Endothelial cell of umbilical vein (primary cell): Measurements from ENCODE around the gene SCAND1. TPM values are rescaled to one million over a fixed set of nuclear protein-coding genes. Genes with fewer than 3 reads are reported as not detected.

Source experiments
- BruUV-seq: library from RNA; stranded (reverse); fragments of 400-500 nt; replicated peaks from 2 replicates; lab custom pipeline; 2021; lab: Mats Ljungman, UMichigan
- CTCF ChIA-PET: fragments of 300-600, 350-600 bp; sonication (Branson Sonifier 250); formaldehyde crosslinking; loops from one replicate; lab custom pipeline; 2021; ENCODE audit warnings: antibody characterized with exemption, inconsistent platforms; lab: Charles Lee
- POLR2A ChIA-PET: fragments of 300-600, 350-600 bp; sonication (Branson Sonifier 250); formaldehyde crosslinking; loops from one replicate; lab custom pipeline; 2021; ENCODE audit warnings: antibody characterized with exemption, inconsistent platforms; lab: Charles Lee
- DNase-seq: peaks from one replicate; pipeline ENCODE4 v3.0.0-alpha.2; 2011; ENCODE audit warnings: low read depth, low spot score
- FAIRE-seq: peaks from 2 replicates; lab custom pipeline; 2011; peaks lifted over from hg19 to GRCh38; lab: Jason Lieb, UNC
- H2AFZ ChIP-seq: 2 replicates; pipeline ENCODE4 v1.6.0; 2012; ENCODE audit warnings: low read depth, low read length, control low read depth, inconsistent platforms
- H3K27ac ChIP-seq: 2 replicates; pipeline ENCODE4 v1.5.1; 2011; ENCODE audit warnings: low read depth, mild to moderate bottlenecking, control low read depth, low read length, moderate library complexity; ENCODE audit not compliant: insufficient read depth
- H3K27me3 ChIP-seq, 2 experiments: 2 replicates each; pipeline versions ENCODE4 v1.6.0 to v1.6.1; 2011; ENCODE audit warnings: low read length in 2 of 2, mixed read lengths in 1 of 2; ENCODE audit not compliant: control insufficient read depth in 2 of 2, insufficient read depth in 2 of 2
- H3K36me3 ChIP-seq, 2 experiments: 2 replicates in 1 of 2; 3 replicates in 1 of 2; pipeline ENCODE4 v1.5.1; 2011; ENCODE audit warnings: low read length in 2 of 2, mild to moderate bottlenecking in 1 of 2, moderate library complexity in 1 of 2; ENCODE audit not compliant: control insufficient read depth in 2 of 2, insufficient read depth in 2 of 2; ENCODE audit errors: extremely low read depth in 1 of 2
- H3K4me1 ChIP-seq: 3 replicates; pipeline ENCODE4 v1.5.1; 2011; ENCODE audit warnings: mild to moderate bottlenecking, low read length; ENCODE audit not compliant: control insufficient read depth, insufficient read depth; ENCODE audit errors: extremely low read depth
- H3K4me2 ChIP-seq: 2 replicates; pipeline ENCODE4 v1.6.1; 2011; ENCODE audit warnings: low read length, control low read depth, mixed read lengths; ENCODE audit not compliant: insufficient read depth
- H3K4me3 ChIP-seq, 3 experiments: fragments of 200-600 bp in 1 of 3; sonication (generic), shearing (Covaris generic) in 1 of 3; replicated peaks in 1 of 3; 2 replicates each; pipeline ENCODE4 v1.5.1; 2011 to 2016; ENCODE audit warnings: control low read depth in 3 of 3, low read length in 3 of 3, mild to moderate bottlenecking in 2 of 3, inconsistent platforms in 1 of 3, low read depth in 1 of 3, moderate library complexity in 1 of 3; ENCODE audit not compliant: insufficient read depth in 1 of 3
- H3K79me2 ChIP-seq: 2 replicates; pipeline ENCODE4 v1.6.0; 2012; ENCODE audit warnings: low read length, inconsistent platforms; ENCODE audit not compliant: control insufficient read depth, insufficient read depth
- H3K9ac ChIP-seq: replicated peaks from 2 replicates; pipeline ENCODE3; 2011; ENCODE audit warnings: low read length, control low read depth; ENCODE audit not compliant: insufficient read depth; ENCODE audit errors: extremely low read depth
- H3K9me1 ChIP-seq: replicated peaks from 3 replicates; pipeline ENCODE4 v1.6.0; 2011; ENCODE audit warnings: mild to moderate bottlenecking, low read length; ENCODE audit not compliant: control insufficient read depth, insufficient read depth; ENCODE audit errors: extremely low read depth
- H3K9me3 ChIP-seq: replicated peaks from 2 replicates; pipeline ENCODE4 v1.5.1; 2012; ENCODE audit warnings: low read length, inconsistent platforms; ENCODE audit not compliant: control insufficient read depth, insufficient read depth
- H4K20me1 ChIP-seq: replicated peaks from 2 replicates; pipeline ENCODE3; 2011; ENCODE audit warnings: mild to moderate bottlenecking, low read length; ENCODE audit not compliant: control insufficient read depth, insufficient read depth; ENCODE audit errors: extremely low read depth
- CTCF ChIP-seq, 2 donors: IDR thresholded peaks; 1 replicate in 1 of 2; 2 replicates in 1 of 2; pipeline ENCODE4 v1.5.1; 2011; ENCODE audit warnings: low read length in 2 of 2, mild to moderate bottlenecking in 2 of 2, moderate library complexity in 2 of 2, control low read depth in 1 of 2, inconsistent platforms in 1 of 2, low read depth in 1 of 2; ENCODE audit not compliant: insufficient read depth in 1 of 2; ENCODE audit errors: extremely low read depth in 1 of 2
- EZH2 ChIP-seq: IDR thresholded peaks from 2 replicates; pipeline ENCODE4 v1.6.1; 2012; ENCODE audit warnings: borderline replicate concordance, low read depth, mild to moderate bottlenecking, moderate library complexity, low read length, inconsistent platforms; ENCODE audit not compliant: severe bottlenecking
- FOS ChIP-seq: IDR thresholded peaks from 2 replicates; pipeline ENCODE4 v1.6.1; 2011; ENCODE audit warnings: mild to moderate bottlenecking, low read length, moderate library complexity, borderline replicate concordance; ENCODE audit not compliant: insufficient read depth
- GATA2 ChIP-seq: IDR thresholded peaks from 2 replicates; pipeline ENCODE4 v1.7.0; 2011; ENCODE audit warnings: low read depth, mild to moderate bottlenecking, moderate library complexity, mixed read lengths, low read length; ENCODE audit not compliant: insufficient read length, insufficient read depth
- JUN ChIP-seq: IDR thresholded peaks from 2 replicates; pipeline ENCODE4 v1.6.1; 2011; ENCODE audit warnings: borderline replicate concordance, low read depth; ENCODE audit not compliant: insufficient read length, insufficient read depth
- MAX ChIP-seq: IDR thresholded peaks from 2 replicates; pipeline ENCODE4 v1.6.1; 2011; ENCODE audit not compliant: insufficient read depth, insufficient read length
- MYC ChIP-seq: IDR thresholded peaks from one replicate; pipeline ENCODE4 v1.6.1; 2011; ENCODE audit warnings: mild to moderate bottlenecking, low read depth, low read length
- POLR2A ChIP-seq: IDR thresholded peaks from 2 replicates; pipeline ENCODE4 v1.6.1; 2012; ENCODE audit warnings: low read depth, mild to moderate bottlenecking, control low read depth, low read length
- POLR2AphosphoS5 ChIP-seq: IDR thresholded peaks from 2 replicates; pipeline ENCODE4 v1.6.1; 2012; ENCODE audit warnings: low read depth, mild to moderate bottlenecking, control low read depth, low read length, moderate library complexity; ENCODE audit not compliant: insufficient read depth
- dilution Hi-C: fragments of 300-500 bp; cut with MboI; formaldehyde crosslinking; loops from one replicate; pipeline ENCODE4 v1.15.0; 2019; ENCODE audit warnings: low sequenced_read_pairs; ENCODE audit not compliant: extremely low pct_ligation_motif_present
- intact Hi-C: fragments of 100-400 bp; cut with micrococcal nuclease; formaldehyde crosslinking; loops from one replicate; pipeline ENCODE4 v1.10.0; 2022
- polyA plus RNA-seq, 4 experiments: library from polyadenylated mRNA; depleted of rRNA in 3 of 4; stranded (reverse) in 3 of 4; unstranded in 1 of 4; fragments of >200 nt; gene quantifications; 2 replicates each; pipeline versions ENCODE4 v1.2.1 to v1.2.3, GENCODE V29; 2011 to 2012; ENCODE audit warnings: missing spikeins in 1 of 4
- total RNA-seq: library from RNA; stranded (reverse); gene quantifications from 2 replicates; pipeline ENCODE4 v1.2.3, GENCODE V29; 2021

SCAND1 gene
- total and polyA plus RNA-seq, 2 donors (not counting 3 experiments of a cell fraction or from before 2014, with no cell fraction given) = 83.5 to 85.7 TPM

GRCh38 chr20:36004045-36004444 is 49.7 kb upstream of the SCAND1 start:
- Histone ChIP-seq H3K79me2 (no peaks in the 10 kb centered on the region), H4K20me1 (no peaks in the 10 kb centered on the region), H3K27ac (no peak overlapping the region), H3K9me1 (no peaks in the 10 kb centered on the region), H3K9ac (no peak overlapping the region), H3K36me3 (no peaks in the 10 kb centered on the region), H3K4me1 (no peaks in the 10 kb centered on the region), H3K4me3 (no peak overlapping the region), H3K4me2 (no peak overlapping the region), H3K27me3 (no peaks in the 10 kb centered on the region), H3K9me3 (no peaks in the 10 kb centered on the region), H2AFZ (no peak overlapping the region)
- ChIA-PET CTCF (interaction anchor here (1.2 to 2.7 kb wide), 4 partner anchors 10 to 199 kb away, joined by 4 to 23 read pairs (median 8); no protein-coding TSS in a partner anchor), POLR2A (no interaction called here)
- TF ChIP-seq CTCF (IDR thresholded peaks at IDR 0.05; ENCODE audit: extremely low read depth in 1 of 2, insufficient read depth in 1 of 2, low read depth in 1 of 2, low read length in 2 of 2) = no peak
- TF ChIP-seq EZH2 = no peak
- intact Hi-C loops (no loop called here), dilution Hi-C loops (no loop called here)
- no peak for FAIRE-seq
- BruUV-seq = no TSS peak
- no peak for DNase-seq

- POLR2A ChIA-PET = no interaction called here
- H3K27me3 ChIP-seq = no peaks in the 10 kb centered on the region
- no peaks in the 10 kb centered on the region for H3K9me3 ChIP-seq
- BruUV-seq = no TSS peak
- dilution Hi-C loops (no loop called here), intact Hi-C loops (no loop called here)
- H2AFZ ChIP-seq = no peak overlapping the region
- DNase-seq = no peak
- no peaks in the 10 kb centered on the region for H4K20me1 ChIP-seq
- no peak overlapping the region for H3K27ac ChIP-seq
- no peaks in the 10 kb centered on the region for H3K79me2 ChIP-seq
- FAIRE-seq = no peak
- H3K4me3 ChIP-seq = no peak overlapping the region
- no peaks in the 10 kb centered on the region for H3K4me1 ChIP-seq
- no peaks in the 10 kb centered on the region for H3K36me3 ChIP-seq
- CTCF ChIA-PET = interaction anchor here (0.8 to 2.7 kb wide), 5 partner anchors 9 to 200 kb away, joined by 3 to 23 read pairs (median 4); partner anchors contain the start of gene SCAND1
- TF ChIP-seq GATA2 (no peak), POLR2AphosphoS5 (no peak), MYC (no peak), JUN (no peak), MAX (no peak), CTCF (IDR thresholded peaks at IDR 0.05; ENCODE audit: extremely low read depth in 1 of 2, insufficient read depth in 1 of 2, low read depth in 1 of 2, low read length in 2 of 2) (no peak), FOS (no peak), POLR2A (no peak), EZH2 (no peak)
- H3K9ac ChIP-seq = no peak overlapping the region
- no peak overlapping the region for H3K4me2 ChIP-seq
- H3K9me1 ChIP-seq = no peaks in the 10 kb centered on the region
Observed at GRCh38 chr20:36002855-36003254, 48.6 kb upstream of the SCAND1 start.
